Nephron progenitor cell (in vitro differentiated cells): ENCODE data around the gene SLC4A4.
A peak's percentile ranks its signal among the peaks of the same experiment; 100 is the strongest.

Experiments used
- DNase-seq: peaks from one replicate; pipeline ENCODE4 v3.0.0; 2021
- H3K27ac Mint-ChIP-seq: 2 replicates; pipeline ENCODE4 v1.8.0; 2021; ENCODE audit warnings: mild to moderate bottlenecking, moderate library complexity, mixed read lengths
- H3K27me3 Mint-ChIP-seq: 2 replicates; pipeline ENCODE4 v1.8.0; 2021; ENCODE audit warnings: mild to moderate bottlenecking, low read depth, mixed read lengths; ENCODE audit not compliant: poor library complexity
- H3K36me3 Mint-ChIP-seq: 2 replicates; pipeline ENCODE4 v1.8.0; 2021; ENCODE audit warnings: low read depth, mixed read lengths
- H3K4me1 Mint-ChIP-seq: 2 replicates; pipeline ENCODE4 v1.8.0; 2021; ENCODE audit warnings: mixed read lengths
- H3K4me3 Mint-ChIP-seq: 2 replicates; pipeline ENCODE4 v1.8.0; 2021; ENCODE audit warnings: mild to moderate bottlenecking, moderate library complexity, mixed read lengths
- H3K9me3 Mint-ChIP-seq: 2 replicates; pipeline ENCODE4 v1.8.0; 2021; ENCODE audit warnings: mild to moderate bottlenecking, moderate library complexity, mixed read lengths
- TF ChIP-seq, protein P1 (sequence below): fragments of 200-600 bp; sonication (generic); IDR thresholded peaks from 2 replicates; pipeline ENCODE4 v1.5.0; 2021; ENCODE audit warnings: antibody characterized with exemption

The SLC4A4 gene

DNA sequence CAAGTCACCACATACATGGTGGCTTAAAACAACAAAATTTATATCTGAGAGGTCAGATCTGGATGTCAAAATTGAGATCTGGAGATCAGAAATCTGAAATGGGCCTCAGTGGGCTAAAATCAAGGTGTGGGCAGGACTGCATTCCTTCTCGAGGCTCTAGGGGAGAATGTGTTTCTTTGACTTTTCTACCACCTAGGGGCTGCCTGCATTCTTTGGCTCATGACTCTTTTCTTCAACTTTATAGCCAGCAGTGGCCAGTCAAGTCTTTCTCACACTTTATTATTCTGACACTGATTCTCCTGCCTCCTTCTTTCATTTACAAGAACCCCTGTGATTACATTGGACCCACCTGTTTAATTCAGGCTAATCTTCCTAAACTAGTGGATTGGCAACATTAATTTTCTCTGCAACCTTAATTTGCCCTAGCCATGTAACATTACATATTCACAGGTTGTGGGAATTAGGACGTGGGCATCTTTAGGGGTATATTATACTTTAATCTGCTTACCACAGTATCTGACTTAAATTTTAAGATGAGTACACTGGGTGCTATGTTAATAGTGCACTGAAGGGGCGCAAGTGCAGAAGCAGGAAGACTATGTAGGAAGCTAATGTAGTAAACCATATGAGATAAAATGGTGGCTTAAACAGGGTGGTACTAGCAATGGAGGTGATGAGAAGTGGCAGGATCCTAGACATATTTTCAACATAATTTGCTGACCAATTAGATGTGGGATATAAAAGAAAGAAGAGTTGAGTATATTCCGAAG is 188.0 kb downstream of the SLC4A4 start:
- Mint-ChIP-seq H3K9me3 (no peaks in the 10 kb centered on the region), H3K27me3 (peaks cover 8% of the 10 kb centered on the region), H3K4me1 (peaks cover 7% of the 10 kb centered on the region), H3K27ac (no peak overlapping the region), H3K4me3 (no peak overlapping the region), H3K36me3 (no peaks in the 10 kb centered on the region)
- TF ChIP-seq, protein P1, sequence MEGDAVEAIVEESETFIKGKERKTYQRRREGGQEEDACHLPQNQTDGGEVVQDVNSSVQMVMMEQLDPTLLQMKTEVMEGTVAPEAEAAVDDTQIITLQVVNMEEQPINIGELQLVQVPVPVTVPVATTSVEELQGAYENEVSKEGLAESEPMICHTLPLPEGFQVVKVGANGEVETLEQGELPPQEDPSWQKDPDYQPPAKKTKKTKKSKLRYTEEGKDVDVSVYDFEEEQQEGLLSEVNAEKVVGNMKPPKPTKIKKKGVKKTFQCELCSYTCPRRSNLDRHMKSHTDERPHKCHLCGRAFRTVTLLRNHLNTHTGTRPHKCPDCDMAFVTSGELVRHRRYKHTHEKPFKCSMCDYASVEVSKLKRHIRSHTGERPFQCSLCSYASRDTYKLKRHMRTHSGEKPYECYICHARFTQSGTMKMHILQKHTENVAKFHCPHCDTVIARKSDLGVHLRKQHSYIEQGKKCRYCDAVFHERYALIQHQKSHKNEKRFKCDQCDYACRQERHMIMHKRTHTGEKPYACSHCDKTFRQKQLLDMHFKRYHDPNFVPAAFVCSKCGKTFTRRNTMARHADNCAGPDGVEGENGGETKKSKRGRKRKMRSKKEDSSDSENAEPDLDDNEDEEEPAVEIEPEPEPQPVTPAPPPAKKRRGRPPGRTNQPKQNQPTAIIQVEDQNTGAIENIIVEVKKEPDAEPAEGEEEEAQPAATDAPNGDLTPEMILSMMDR: no peak
- DNase-seq: no peak

DNA sequence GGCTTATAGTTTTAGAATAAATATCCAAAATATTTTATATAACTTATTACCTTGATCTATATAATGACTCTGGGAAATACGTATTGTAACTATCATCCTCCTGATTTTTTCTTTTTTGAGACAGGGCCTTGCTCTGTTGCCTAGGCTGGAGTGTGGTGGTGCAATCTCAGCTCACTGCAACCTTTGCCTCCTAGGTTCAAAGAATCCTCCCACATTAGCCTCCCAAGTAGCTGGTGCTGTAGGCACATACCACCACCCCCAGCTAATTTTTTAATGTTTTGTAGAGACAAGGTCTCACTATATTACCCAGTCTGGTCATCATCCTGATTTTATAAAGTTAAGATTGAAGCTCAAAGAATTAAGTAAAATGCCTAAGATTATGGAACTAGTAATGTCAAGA is 193.6 kb downstream of the SLC4A4 start:
- no peak overlapping the region for H3K4me3 Mint-ChIP-seq
- no peak overlapping the region for H3K27ac Mint-ChIP-seq
- peaks cover 8% of the 10 kb centered on the region for H3K27me3 Mint-ChIP-seq
- H3K36me3 Mint-ChIP-seq: no peaks in the 10 kb centered on the region
- H3K9me3 Mint-ChIP-seq: no peaks in the 10 kb centered on the region
- TF ChIP-seq, protein P1: no peak
- H3K4me1 Mint-ChIP-seq: peaks cover 7% of the 10 kb centered on the region
- DNase-seq: no peak

DNA sequence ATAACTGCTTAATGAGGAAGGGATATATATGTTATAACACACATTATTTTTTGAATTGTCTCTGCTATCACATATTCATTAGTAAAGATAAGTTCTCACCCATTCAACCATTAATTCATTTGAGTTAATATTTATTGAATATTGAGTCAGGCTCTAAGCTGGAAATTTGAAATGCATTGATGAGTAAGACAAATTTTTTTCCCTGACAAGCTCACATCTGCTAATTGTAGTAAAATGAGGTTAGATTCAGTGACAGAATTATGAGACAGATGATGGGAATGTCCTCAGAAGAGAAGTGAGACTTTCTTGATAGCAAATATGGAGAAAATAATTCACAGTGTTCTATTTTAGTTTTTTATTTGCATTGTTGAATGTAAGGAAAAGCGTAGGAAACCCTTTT is 194.3 kb downstream of the SLC4A4 start:
- no peak overlapping the region for H3K4me3 Mint-ChIP-seq
- no peak overlapping the region for H3K27ac Mint-ChIP-seq
- peaks cover 8% of the 10 kb centered on the region for H3K27me3 Mint-ChIP-seq
- TF ChIP-seq, protein P1: no peak
- peaks cover 7% of the 10 kb centered on the region for H3K4me1 Mint-ChIP-seq
- DNase-seq: no peak
- no peaks in the 10 kb centered on the region for H3K36me3 Mint-ChIP-seq
- H3K9me3 Mint-ChIP-seq: no peaks in the 10 kb centered on the region

DNA sequence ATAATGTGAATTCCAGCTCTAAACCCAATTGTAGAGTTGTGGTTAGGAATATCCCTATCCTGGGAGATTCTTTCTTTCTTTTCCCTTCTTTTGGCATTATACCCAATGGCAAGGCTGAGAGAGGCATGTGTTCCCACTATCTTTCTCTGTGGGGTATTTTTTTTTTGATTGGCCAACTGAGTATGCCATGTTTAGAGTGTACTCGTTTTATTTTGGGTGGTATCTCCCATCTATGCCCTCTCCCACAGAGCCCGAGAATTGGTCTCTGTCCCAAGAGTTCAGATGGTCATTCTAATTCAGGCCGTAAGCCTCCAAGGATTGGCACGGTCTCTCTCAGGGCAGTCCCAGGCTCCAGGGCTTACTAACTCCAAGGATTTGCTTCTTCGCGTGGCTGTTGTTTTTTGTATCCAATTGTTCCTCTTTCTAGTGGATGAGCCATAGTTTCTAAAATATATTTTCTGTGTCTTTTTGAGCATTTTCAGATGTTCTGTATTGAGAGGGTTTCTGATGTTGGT is 198.8 kb downstream of the SLC4A4 start:
- TF ChIP-seq, protein P1: no peak
- H3K4me1 Mint-ChIP-seq: peaks cover 12% of the 10 kb centered on the region
- H3K36me3 Mint-ChIP-seq: no peaks in the 10 kb centered on the region
- no peak overlapping the region for H3K27ac Mint-ChIP-seq
- H3K27me3 Mint-ChIP-seq: no peaks in the 10 kb centered on the region
- H3K4me3 Mint-ChIP-seq: no peak overlapping the region
- DNase-seq: no peak
- no peaks in the 10 kb centered on the region for H3K9me3 Mint-ChIP-seq

DNA sequence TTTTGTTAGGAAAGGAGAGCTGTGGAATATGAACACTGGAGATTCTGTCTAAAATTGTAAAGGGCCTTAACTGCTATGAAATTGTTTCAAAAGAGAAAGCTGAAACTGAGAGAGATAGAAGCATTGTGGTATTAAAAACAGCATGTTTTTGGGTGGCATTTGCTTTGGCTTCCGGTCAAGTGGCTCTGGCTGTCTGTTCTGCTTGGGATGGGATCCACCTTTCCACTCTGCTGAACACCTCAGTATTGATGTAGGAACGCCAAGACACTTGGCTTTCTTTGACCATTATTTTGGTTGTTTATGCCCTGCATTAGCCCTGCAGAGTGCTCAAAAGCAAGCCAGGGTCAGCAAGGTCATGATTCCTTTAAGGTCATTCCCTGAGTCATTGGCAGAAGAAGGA is 199.7 kb downstream of the SLC4A4 start:
- Mint-ChIP-seq H3K27ac (no peak overlapping the region), H3K9me3 (no peaks in the 10 kb centered on the region), H3K4me1 (peaks cover 12% of the 10 kb centered on the region), H3K27me3 (no peaks in the 10 kb centered on the region), H3K4me3 (no peak overlapping the region), H3K36me3 (no peaks in the 10 kb centered on the region)
- TF ChIP-seq, protein P1: no peak
- DNase-seq: peak; percentile 3

DNA sequence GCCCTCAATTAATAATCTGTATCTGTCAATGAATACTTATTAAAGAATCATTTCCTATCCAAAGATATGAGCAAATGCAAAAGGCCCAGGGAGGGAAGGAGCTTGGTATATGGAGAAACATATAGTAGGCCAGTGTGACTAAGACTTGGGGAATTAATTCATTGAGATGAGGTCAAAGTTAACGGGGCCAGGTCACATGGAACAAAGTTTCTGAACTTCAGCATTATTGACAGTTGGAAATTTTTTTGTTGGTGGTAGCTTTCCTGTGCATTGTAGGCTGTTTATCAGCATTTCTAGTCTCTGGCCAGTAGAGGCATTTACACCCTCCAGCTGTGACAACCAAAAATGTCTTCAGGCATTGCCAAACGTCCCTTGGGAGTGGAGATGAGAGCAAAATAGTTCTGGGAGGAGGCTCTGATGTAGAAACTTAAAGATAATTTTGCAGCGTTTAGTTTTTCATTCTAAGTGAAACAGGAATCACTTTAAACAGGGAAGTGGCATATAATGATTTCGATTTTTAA is 202.0 kb downstream of the SLC4A4 start:
- H3K9me3 Mint-ChIP-seq: no peaks in the 10 kb centered on the region
- no peak overlapping the region for H3K4me3 Mint-ChIP-seq
- H3K27me3 Mint-ChIP-seq: no peaks in the 10 kb centered on the region
- no peaks in the 10 kb centered on the region for H3K36me3 Mint-ChIP-seq
- peak overlapping the region; percentile 73 for H3K27ac Mint-ChIP-seq
- H3K4me1 Mint-ChIP-seq: peaks cover 12% of the 10 kb centered on the region
- TF ChIP-seq, protein P1: peak; percentile 13
- DNase-seq: no peak
